ENCODE data around the gene LRRC2. TPM values are rescaled to one million over a fixed set of nuclear protein-coding genes. Genes with fewer than 3 reads are reported as not detected.

Gene LRRC2
- total and polyA plus RNA-seq, 4 donors = 0.09 to 3.1 (median 0.73) TPM

- H3K9ac ChIP-seq (ENCODE audit: insufficient read depth in 1 of 2, low read length in 2 of 2) = no peak overlapping the region
- no peaks in the 10 kb centered on the region for H3K36me3 ChIP-seq (ENCODE audit: control insufficient read depth in 4 of 4, insufficient read depth in 4 of 4, low read length in 4 of 4)
- H3K27me3 ChIP-seq (ENCODE audit: control insufficient read depth in 3 of 3, insufficient read depth in 3 of 3, low read length in 2 of 3) = no peaks in the 10 kb centered on the region
- no peak for DNase-seq
- 79 to 91% methylated on average over 5 of the region's 5 CpGs for WGBS, 2 donors
- no peaks in the 10 kb centered on the region for H3K4me1 ChIP-seq (ENCODE audit: control insufficient read depth in 5 of 5, insufficient read depth in 5 of 5, low read length in 5 of 5)
- H3K9me3 ChIP-seq (ENCODE audit: control insufficient read depth in 4 of 4, insufficient read depth in 3 of 4, low read length in 3 of 4) = peaks cover 0 to 3% (median 0%) of the 10 kb centered on the region in 4 donors
- H3K27ac ChIP-seq (ENCODE audit: low read depth in 1 of 2, low read length in 1 of 2) = no peak overlapping the region
- H3K4me3 ChIP-seq = no peak overlapping the region
- no peak for ATAC-seq (ENCODE audit: insufficient read depth, low FRiP score)
- no peak for TF ChIP-seq CTCF (IDR thresholded peaks at IDR 0.05; ENCODE audit: control extremely low read depth, extremely low read depth)
Measured at GRCh38 chr3:46479696-46480095, 86.4 kb downstream of the LRRC2 start.

GRCh38 chr3:46479021-46479420 lies 87.1 kb downstream of the LRRC2 start:
- Histone ChIP-seq H3K27ac (ENCODE audit: low read depth in 1 of 2, low read length in 1 of 2) (no peak overlapping the region), H3K36me3 (ENCODE audit: control insufficient read depth in 4 of 4, insufficient read depth in 4 of 4, low read length in 4 of 4) (no peaks in the 10 kb centered on the region), H3K9me3 (ENCODE audit: control insufficient read depth in 4 of 4, insufficient read depth in 3 of 4, low read length in 3 of 4) (peaks cover 0 to 3% (median 0%) of the 10 kb centered on the region in 4 donors), H3K4me1 (ENCODE audit: control insufficient read depth in 5 of 5, insufficient read depth in 5 of 5, low read length in 5 of 5) (no peaks in the 10 kb centered on the region), H3K4me3 (no peak overlapping the region), H3K9ac (ENCODE audit: insufficient read depth in 1 of 2, low read length in 2 of 2) (no peak overlapping the region), H3K27me3 (ENCODE audit: control insufficient read depth in 3 of 3, insufficient read depth in 3 of 3, low read length in 2 of 3) (no peaks in the 10 kb centered on the region)
- 95 to 96% methylated on average over 5 of the region's 5 CpGs for WGBS, 2 donors
- no peak for ATAC-seq (ENCODE audit: insufficient read depth, low FRiP score)
- DNase-seq = no peak
- no peak for TF ChIP-seq CTCF (IDR thresholded peaks at IDR 0.05; ENCODE audit: control extremely low read depth, extremely low read depth)

GRCh38 chr3:46478341-46478740 lies 87.8 kb downstream of the LRRC2 start:
- H3K27me3 ChIP-seq (ENCODE audit: control insufficient read depth in 3 of 3, insufficient read depth in 3 of 3, low read length in 2 of 3) = no peaks in the 10 kb centered on the region
- WGBS, 2 donors = 31 to 71% methylated on average over 5 of the region's 5 CpGs
- no peak overlapping the region for H3K9ac ChIP-seq (ENCODE audit: insufficient read depth in 1 of 2, low read length in 2 of 2)

More at GRCh38 chr3:46478341-46478740, 87.8 kb downstream of the LRRC2 start:
- no peak for TF ChIP-seq CTCF (IDR thresholded peaks at IDR 0.05; ENCODE audit: control extremely low read depth, extremely low read depth)
- Histone ChIP-seq H3K4me3 (no peak overlapping the region), H3K36me3 (ENCODE audit: control insufficient read depth in 4 of 4, insufficient read depth in 4 of 4, low read length in 4 of 4) (no peaks in the 10 kb centered on the region), H3K4me1 (ENCODE audit: control insufficient read depth in 5 of 5, insufficient read depth in 5 of 5, low read length in 5 of 5) (no peaks in the 10 kb centered on the region), H3K9me3 (ENCODE audit: control insufficient read depth in 4 of 4, insufficient read depth in 3 of 4, low read length in 3 of 4) (peaks cover 0 to 3% (median 0%) of the 10 kb centered on the region in 4 donors), H3K27ac (ENCODE audit: low read depth in 1 of 2, low read length in 1 of 2) (no peak overlapping the region)
- no peak for DNase-seq
- ATAC-seq (ENCODE audit: insufficient read depth, low FRiP score) = no peak

Measured in lung (tissue), 12 donors.